HUES6 (cell line): ENCODE measurements around the gene AFF3.

ENCODE experiments used
- H3K27ac ChIP-seq: 2 replicates; pipeline ENCODE4 v1.7.0; 2013; ENCODE audit warnings: low read depth, mild to moderate bottlenecking, low read length, inconsistent platforms
- H3K27me3 ChIP-seq: 2 replicates; pipeline ENCODE4 v1.6.1; 2013; ENCODE audit warnings: low read length; ENCODE audit not compliant: control insufficient read depth, insufficient read depth
- H3K36me3 ChIP-seq: 2 replicates; pipeline ENCODE4 v1.6.1; 2013; ENCODE audit warnings: low read length; ENCODE audit not compliant: control insufficient read depth, insufficient read depth
- H3K4me1 ChIP-seq: 2 replicates; pipeline ENCODE4 v1.6.1; 2013; ENCODE audit warnings: low read length; ENCODE audit not compliant: control insufficient read depth, insufficient read depth
- H3K4me3 ChIP-seq: 2 replicates; pipeline ENCODE4 v1.5.1; 2013; ENCODE audit warnings: low read depth, low read length
- H3K9ac ChIP-seq: one replicate; pipeline ENCODE4 v1.6.1; 2013; ENCODE audit warnings: mild to moderate bottlenecking, low read length
- H3K9me3 ChIP-seq: 2 replicates; pipeline ENCODE4 v1.6.1; 2013; ENCODE audit warnings: low read depth, low read length; ENCODE audit not compliant: control insufficient read depth, insufficient read depth

Gene AFF3

GRCh38 chr2:99653433-99653832 is 489.0 kb downstream of the AFF3 start:
- no peaks in the 10 kb centered on the region for H3K36me3 ChIP-seq
- no peak overlapping the region for H3K27ac ChIP-seq
- H3K4me1 ChIP-seq: peaks cover 16% of the 10 kb centered on the region
- no peak overlapping the region for H3K9ac ChIP-seq
- H3K4me3 ChIP-seq: no peak overlapping the region
- no peaks in the 10 kb centered on the region for H3K27me3 ChIP-seq
- H3K9me3 ChIP-seq: no peaks in the 10 kb centered on the region

- Histone ChIP-seq H3K27me3 (no peaks in the 10 kb centered on the region), H3K4me3 (no peak overlapping the region), H3K36me3 (no peaks in the 10 kb centered on the region), H3K4me1 (peaks cover 16% of the 10 kb centered on the region), H3K9ac (no peak overlapping the region), H3K27ac (no peak overlapping the region), H3K9me3 (no peaks in the 10 kb centered on the region)
Observed at GRCh38 chr2:99652862-99653261, 489.5 kb downstream of the AFF3 start.

DNA sequence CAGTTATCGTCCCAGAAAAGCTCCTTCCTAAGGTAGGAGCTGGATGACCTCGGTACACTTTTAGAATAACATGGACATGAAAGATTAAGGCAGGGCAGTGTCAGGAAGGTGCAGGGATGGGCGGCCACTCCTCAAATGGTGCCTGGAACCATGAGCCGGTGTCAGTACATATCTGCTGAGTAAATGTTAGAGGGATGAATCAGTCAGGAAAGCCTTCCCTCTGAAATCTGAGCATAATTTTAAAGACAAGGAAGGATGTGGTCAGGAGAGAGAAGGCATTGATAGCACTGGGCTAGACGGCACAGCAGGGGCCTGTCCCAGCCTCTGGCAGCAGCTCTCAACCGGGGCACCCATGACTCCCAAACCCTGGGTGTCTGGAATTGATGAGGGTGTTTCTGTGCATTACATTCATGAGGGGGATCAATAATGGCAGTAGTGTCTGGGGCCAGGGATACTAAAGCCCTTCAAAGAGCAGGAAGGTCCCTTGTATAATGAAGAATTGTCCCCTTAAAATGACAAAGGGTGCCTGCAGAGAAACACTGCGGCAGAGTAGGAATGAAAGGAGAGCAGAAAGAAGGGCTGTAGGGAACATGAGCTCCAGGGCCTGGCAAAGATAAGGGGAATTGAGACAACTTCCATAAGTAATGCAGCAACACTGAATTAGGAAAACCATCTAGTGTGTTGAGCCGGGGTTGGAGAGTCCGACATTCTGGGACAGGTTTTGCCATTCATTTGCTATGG is 490.3 kb downstream of the AFF3 start:
- Histone ChIP-seq H3K4me3 (no peak overlapping the region), H3K9ac (no peak overlapping the region), H3K9me3 (no peaks in the 10 kb centered on the region), H3K4me1 (peaks cover 16% of the 10 kb centered on the region), H3K36me3 (no peaks in the 10 kb centered on the region), H3K27ac (no peak overlapping the region), H3K27me3 (no peaks in the 10 kb centered on the region)

DNA sequence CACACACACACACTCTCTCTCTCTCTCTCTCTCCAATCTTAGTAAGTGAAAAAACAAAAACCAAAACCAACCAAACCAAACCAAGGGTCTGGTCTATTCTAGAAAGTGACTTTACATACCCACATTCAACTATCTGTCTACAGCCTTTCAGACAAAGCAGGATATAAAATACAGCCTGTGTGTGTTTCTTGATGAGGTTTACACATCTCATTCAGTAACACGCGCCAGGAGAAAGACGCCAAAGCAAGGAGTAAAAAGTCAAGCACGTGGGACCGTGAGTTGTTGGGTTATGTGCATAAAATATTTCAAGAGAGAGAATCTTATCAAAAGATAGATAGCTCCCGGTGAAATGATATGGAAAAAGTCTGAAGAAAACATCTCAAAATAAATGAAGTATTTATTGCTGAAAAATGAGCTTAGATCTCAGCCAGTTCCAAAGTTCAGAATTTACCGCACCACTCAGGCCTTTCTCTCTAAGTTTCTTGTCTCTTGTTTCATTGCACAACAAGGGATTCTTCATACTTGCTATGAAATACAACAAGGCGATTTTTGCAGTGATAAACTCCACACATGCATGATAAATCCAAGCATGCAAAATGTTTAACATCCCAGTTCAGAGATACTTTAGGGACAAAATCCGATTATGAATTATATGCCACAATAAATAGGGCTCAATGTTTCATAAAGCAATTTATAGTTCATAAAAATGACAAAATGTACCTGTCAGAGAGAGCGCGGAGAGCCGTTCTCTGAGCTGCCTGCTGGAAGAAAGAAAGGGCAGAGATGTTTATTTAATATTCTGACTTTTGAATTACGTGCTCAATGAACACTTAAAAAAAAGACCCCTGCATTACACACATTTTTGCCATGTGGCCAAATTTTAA is 493.2 kb downstream of the AFF3 start:
- H3K27me3 ChIP-seq: no peaks in the 10 kb centered on the region
- no peaks in the 10 kb centered on the region for H3K36me3 ChIP-seq
- no peak overlapping the region for H3K4me3 ChIP-seq
- no peaks in the 10 kb centered on the region for H3K9me3 ChIP-seq
- no peak overlapping the region for H3K9ac ChIP-seq
- H3K27ac ChIP-seq: no peak overlapping the region
- H3K4me1 ChIP-seq: peaks cover 16% of the 10 kb centered on the region

DNA sequence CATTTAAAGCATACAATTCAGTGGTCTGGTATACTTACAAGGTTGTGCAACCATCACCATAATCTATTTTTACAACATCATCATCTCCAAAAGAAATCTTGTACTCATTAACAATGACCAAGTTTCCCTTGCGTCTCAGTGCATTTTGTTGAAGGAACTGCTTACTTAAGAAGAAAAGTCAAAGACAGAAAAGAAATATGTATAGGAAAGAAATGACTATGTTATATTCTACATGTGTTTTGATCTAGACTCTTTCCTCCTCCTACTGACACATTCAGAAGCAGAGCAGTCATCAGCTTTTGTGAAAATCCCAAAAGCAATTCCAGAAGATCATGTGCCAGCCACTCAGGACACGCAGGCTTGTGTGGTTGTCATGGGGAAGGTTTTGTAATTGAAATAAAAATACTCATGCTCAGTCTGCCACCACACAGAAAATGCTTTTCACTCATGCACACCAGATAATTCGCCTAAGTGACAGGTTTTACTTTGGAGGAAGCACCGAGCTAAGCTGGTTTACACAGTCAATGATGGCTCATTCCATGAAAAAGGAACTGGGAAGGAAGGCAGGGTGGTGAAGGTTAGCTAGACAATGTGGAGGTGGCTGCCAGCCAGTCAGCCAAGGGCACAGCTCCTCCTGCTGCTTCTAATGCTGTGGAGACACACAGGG is 494.1 kb downstream of the AFF3 start:
- H3K9me3 ChIP-seq: no peaks in the 10 kb centered on the region
- no peak overlapping the region for H3K4me3 ChIP-seq
- no peaks in the 10 kb centered on the region for H3K36me3 ChIP-seq
- no peaks in the 10 kb centered on the region for H3K27me3 ChIP-seq
- H3K27ac ChIP-seq: no peak overlapping the region
- peaks cover 16% of the 10 kb centered on the region for H3K4me1 ChIP-seq
- no peak overlapping the region for H3K9ac ChIP-seq

- H3K27ac ChIP-seq: no peak overlapping the region
- no peaks in the 10 kb centered on the region for H3K36me3 ChIP-seq
- H3K4me3 ChIP-seq: no peak overlapping the region
- no peak overlapping the region for H3K9ac ChIP-seq
- no peaks in the 10 kb centered on the region for H3K27me3 ChIP-seq
- no peaks in the 10 kb centered on the region for H3K4me1 ChIP-seq
- H3K9me3 ChIP-seq: no peaks in the 10 kb centered on the region
Observed at GRCh38 chr2:99645960-99646359, 496.4 kb downstream of the AFF3 start.

DNA sequence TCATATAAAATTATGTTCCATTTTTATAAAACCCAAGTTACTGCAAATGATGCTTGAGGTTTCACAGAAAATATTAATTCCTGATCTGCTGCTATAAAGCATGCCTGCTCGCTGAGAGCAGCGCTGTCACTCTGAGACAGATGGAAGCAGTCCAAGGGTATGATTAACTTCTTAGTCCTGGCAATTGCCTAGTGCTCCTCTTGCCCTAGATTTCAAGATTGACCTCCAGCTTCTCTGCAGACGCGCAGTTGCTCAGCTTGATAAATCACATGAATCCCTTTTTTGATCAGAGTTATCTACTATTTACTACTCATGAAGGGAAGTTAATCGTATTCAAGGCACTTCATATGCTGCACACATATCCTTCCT is 498.0 kb downstream of the AFF3 start:
- no peak overlapping the region for H3K9ac ChIP-seq
- no peaks in the 10 kb centered on the region for H3K9me3 ChIP-seq
- H3K4me1 ChIP-seq: no peaks in the 10 kb centered on the region
- no peaks in the 10 kb centered on the region for H3K27me3 ChIP-seq
- no peak overlapping the region for H3K4me3 ChIP-seq
- H3K36me3 ChIP-seq: no peaks in the 10 kb centered on the region
- no peak overlapping the region for H3K27ac ChIP-seq

DNA sequence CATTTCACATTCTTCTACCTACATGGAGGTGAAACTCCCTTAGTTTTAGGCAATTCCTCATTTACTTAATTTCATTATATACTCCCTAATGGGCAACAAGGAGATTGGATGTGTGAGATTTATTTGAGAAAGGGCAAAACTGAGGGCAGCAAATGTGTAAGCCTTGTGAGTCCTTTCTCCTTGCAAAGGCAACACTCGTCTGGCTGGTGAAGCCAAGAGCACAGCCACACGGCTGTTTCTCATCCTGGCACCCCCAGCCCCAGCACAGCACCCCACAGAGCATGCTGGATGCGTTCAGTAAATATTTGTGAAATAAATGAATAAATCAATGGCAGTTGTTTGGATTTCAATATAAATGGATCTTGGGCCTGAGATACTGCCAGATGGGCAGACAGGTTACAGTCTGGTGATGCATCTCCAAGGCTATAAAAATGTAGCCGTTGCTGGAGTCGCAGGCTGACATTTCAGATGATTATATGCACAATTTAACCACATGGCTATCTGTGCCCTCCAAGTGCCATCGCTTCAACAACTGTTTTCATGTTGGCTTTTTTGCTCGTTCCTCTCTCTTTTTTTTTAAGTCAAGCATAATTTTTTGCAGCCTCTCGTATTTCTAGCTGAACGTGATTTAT is 498.5 kb downstream of the AFF3 start:
- no peak overlapping the region for H3K4me3 ChIP-seq
- no peaks in the 10 kb centered on the region for H3K36me3 ChIP-seq
- no peak overlapping the region for H3K27ac ChIP-seq
- H3K4me1 ChIP-seq: no peaks in the 10 kb centered on the region
- H3K27me3 ChIP-seq: no peaks in the 10 kb centered on the region
- H3K9me3 ChIP-seq: no peaks in the 10 kb centered on the region
- no peak overlapping the region for H3K9ac ChIP-seq

GRCh38 chr2:99641999-99642398 is 500.4 kb downstream of the AFF3 start:
- Histone ChIP-seq H3K4me1 (no peaks in the 10 kb centered on the region), H3K9ac (no peak overlapping the region), H3K4me3 (no peak overlapping the region), H3K36me3 (no peaks in the 10 kb centered on the region), H3K9me3 (no peaks in the 10 kb centered on the region), H3K27me3 (no peaks in the 10 kb centered on the region), H3K27ac (no peak overlapping the region)

DNA sequence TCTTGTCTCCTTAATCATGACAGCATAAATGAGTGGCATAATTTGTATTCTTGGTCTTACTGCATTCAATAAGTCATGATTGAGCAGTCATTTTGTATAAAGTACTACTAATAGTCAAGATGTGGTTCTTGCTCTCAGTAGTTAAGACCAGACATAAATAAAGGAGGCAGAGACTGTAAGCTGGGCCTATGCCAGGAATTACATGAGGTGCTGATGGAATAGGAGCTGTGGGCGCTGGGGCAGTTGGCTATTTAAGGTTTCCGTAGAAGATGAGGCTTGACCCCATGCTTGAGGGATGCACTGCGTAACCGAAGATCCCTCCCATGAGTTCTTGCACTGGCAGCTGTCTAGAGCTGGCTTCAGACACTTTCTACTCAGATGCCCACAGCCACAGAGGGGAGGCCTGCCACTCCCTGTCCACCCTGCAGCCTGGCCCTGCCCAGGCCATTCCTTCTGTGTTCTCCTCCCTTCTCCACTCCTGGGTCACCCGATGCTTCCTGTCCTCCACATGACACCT is 501.7 kb downstream of the AFF3 start:
- Histone ChIP-seq H3K27ac (no peak overlapping the region), H3K9me3 (no peaks in the 10 kb centered on the region), H3K4me3 (no peak overlapping the region), H3K9ac (no peak overlapping the region), H3K27me3 (no peaks in the 10 kb centered on the region), H3K4me1 (no peaks in the 10 kb centered on the region), H3K36me3 (no peaks in the 10 kb centered on the region)
